ENCODE measurements around the gene HK2. TPM values are rescaled to one million over a fixed set of nuclear protein-coding genes. Genes with fewer than 3 reads are reported as not detected.

The HK2 gene
- total RNA-seq, 1 donor from 2014 or later = 19.0 TPM

- Histone ChIP-seq H3K36me3 (no peaks in the 10 kb centered on the region), H3K27me3 (ENCODE audit: low read depth) (peaks cover 83% of the 10 kb centered on the region), H3K27ac (replicated peaks) (no peak overlapping the region), H3K9me3 (replicated peaks) (no peaks in the 10 kb centered on the region), H3K4me1 (peaks cover 4% of the 10 kb centered on the region), H3K4me3 (no peak overlapping the region)
- intact Hi-C loops (cut with micrococcal nuclease) = no loop called here
- no peak for TF ChIP-seq CTCF (IDR thresholded peaks at IDR 0.05; ENCODE audit: borderline replicate concordance)
- no peak for DNase-seq
Observed at GRCh38 chr2:74915743-74916142, 81.8 kb downstream of the HK2 start.

GRCh38 chr2:74916394-74916793 lies 82.5 kb downstream of the HK2 start:
- no peak for DNase-seq
- no peak for TF ChIP-seq CTCF (IDR thresholded peaks at IDR 0.05; ENCODE audit: borderline replicate concordance)
- H3K4me3 ChIP-seq = no peak overlapping the region
- no peak overlapping the region for H3K27ac ChIP-seq (replicated peaks)
- peaks cover 76% of the 10 kb centered on the region for H3K27me3 ChIP-seq (ENCODE audit: low read depth)
- intact Hi-C loops (cut with micrococcal nuclease) = no loop called here
- H3K36me3 ChIP-seq = no peaks in the 10 kb centered on the region
- H3K9me3 ChIP-seq (replicated peaks) = no peaks in the 10 kb centered on the region
- H3K4me1 ChIP-seq = peaks cover 4% of the 10 kb centered on the region

GRCh38 chr2:74917702-74918619 lies 84.0 kb downstream of the HK2 start:
- Histone ChIP-seq H3K4me1 (peaks cover 4% of the 10 kb centered on the region), H3K4me3 (no peak overlapping the region), H3K36me3 (no peaks in the 10 kb centered on the region), H3K9me3 (replicated peaks) (no peaks in the 10 kb centered on the region), H3K27ac (replicated peaks) (no peak overlapping the region), H3K27me3 (ENCODE audit: low read depth) (peaks cover 61% of the 10 kb centered on the region)
- no peak for TF ChIP-seq CTCF (IDR thresholded peaks at IDR 0.05; ENCODE audit: borderline replicate concordance)
- intact Hi-C loops (cut with micrococcal nuclease) = no loop called here
- DNase-seq = no peak

GRCh38 chr2:74919827-74920226 lies 85.9 kb downstream of the HK2 start:
- Histone ChIP-seq H3K4me3 (peak overlapping the region; percentile 56), H3K36me3 (no peaks in the 10 kb centered on the region), H3K4me1 (peaks cover 4% of the 10 kb centered on the region), H3K27me3 (ENCODE audit: low read depth) (peaks cover 53% of the 10 kb centered on the region), H3K9me3 (replicated peaks) (no peaks in the 10 kb centered on the region), H3K27ac (replicated peaks) (no peak overlapping the region)
- DNase-seq = peak; percentile 60
- intact Hi-C loops (cut with micrococcal nuclease) = loop anchor here (10.0 kb wide), 1 partner anchor 145 kb away; no protein-coding TSS in a partner anchor
- peak; percentile 90 for TF ChIP-seq CTCF (IDR thresholded peaks at IDR 0.05; ENCODE audit: borderline replicate concordance)

GRCh38 chr2:74921236-74921736 lies 87.4 kb downstream of the HK2 start:
- no peak for TF ChIP-seq CTCF (IDR thresholded peaks at IDR 0.05; ENCODE audit: borderline replicate concordance)
- peaks cover 39% of the 10 kb centered on the region for H3K27me3 ChIP-seq (ENCODE audit: low read depth)
- no peaks in the 10 kb centered on the region for H3K9me3 ChIP-seq (replicated peaks)
- H3K4me3 ChIP-seq = no peak overlapping the region
- H3K27ac ChIP-seq (replicated peaks) = no peak overlapping the region
- intact Hi-C loops (cut with micrococcal nuclease) = loop anchor here (10.0 kb wide), 1 partner anchor 144 kb away; no protein-coding TSS in a partner anchor
- H3K36me3 ChIP-seq = no peaks in the 10 kb centered on the region
- H3K4me1 ChIP-seq = peaks cover 4% of the 10 kb centered on the region
- DNase-seq = no peak
